ENCODE measurements around the gene TXNDC16.

The TXNDC16 gene

DNA sequence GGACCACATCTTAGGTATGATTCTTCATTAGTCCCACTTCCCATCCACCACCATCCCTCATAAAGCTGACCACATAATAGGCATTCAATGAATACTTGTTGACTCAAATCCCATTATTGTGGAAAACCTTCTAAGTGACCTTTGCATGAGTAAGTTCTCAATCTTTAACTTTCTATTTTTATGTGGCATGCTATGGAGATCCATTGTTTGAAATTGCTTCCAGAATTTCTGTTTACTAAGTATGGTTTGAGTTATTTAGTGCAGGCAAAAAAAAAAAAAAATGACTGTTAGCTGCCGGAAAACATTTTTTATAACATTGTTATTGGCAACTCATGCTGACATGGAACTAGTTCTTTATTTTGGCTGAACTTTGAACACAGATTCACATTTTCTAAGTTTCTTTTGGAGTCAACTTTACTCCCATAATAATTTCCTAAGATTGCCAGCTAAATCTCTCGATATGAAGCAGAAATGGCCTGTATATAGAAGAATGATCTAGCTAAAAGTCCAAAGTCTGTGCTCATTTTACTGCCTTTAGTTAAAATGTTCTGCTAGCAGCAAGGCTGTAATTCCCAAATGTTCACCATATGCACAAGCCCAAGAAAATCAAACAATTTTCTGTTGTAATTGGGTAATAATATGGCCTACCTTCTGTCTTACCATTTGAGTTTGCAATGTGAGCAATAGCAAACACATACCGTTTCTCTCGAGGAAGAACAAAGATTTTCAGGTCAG is 160.3 kb downstream of the TXNDC16 start:
- no peak for DNase-seq (ENCODE audit: low spot score)
